ENCODE results near the gene PPP3CB. TPM values are rescaled to one million over a fixed set of nuclear protein-coding genes. Genes with fewer than 3 reads are reported as not detected.

The PPP3CB gene
- total RNA-seq, 3 donors from 2014 or later (not counting 1 experiment from before 2014, with no cell fraction given), result 38.7 to 49.9 (median 41.2) TPM

- Histone ChIP-seq H3K27me3 (ENCODE audit: control insufficient read depth, insufficient read depth, low read length) (no peaks in the 10 kb centered on the region), H3K4me1 (ENCODE audit: control insufficient read depth, insufficient read depth, low read length) (no peaks in the 10 kb centered on the region), H3K27ac (ENCODE audit: low read length) (no peak overlapping the region), H3K4me3 (ENCODE audit: low read length) (no peak overlapping the region), H3K36me3 (ENCODE audit: control insufficient read depth, insufficient read depth, low read length) (no peaks in the 10 kb centered on the region), H3K9me3 (ENCODE audit: control insufficient read depth, insufficient read depth, low read length) (no peaks in the 10 kb centered on the region)
- Mint-ChIP-seq H3K4me1 (no peaks in the 10 kb centered on the region), H3K4me3 (no peak overlapping the region), H3K36me3 (no peaks in the 10 kb centered on the region), H3K27ac (no peak overlapping the region), H3K27me3 (ENCODE audit: low read depth in 2 of 2) (no peaks in the 10 kb centered on the region), H3K9me3 (no peaks in the 10 kb centered on the region)
- ATAC-seq (no peak), DNase-seq (no peak)
- TF ChIP-seq CTCF (IDR thresholded peaks at IDR 0.05), result no peak
- WGBS (ENCODE audit: insufficient coverage), result 100% methylated on average over 1 of the region's 3 CpGs
- intact Hi-C loops (cut with micrococcal nuclease), result no loop called here
Observed at GRCh38 chr10:73519336-73519735, 23.5 kb upstream of the PPP3CB start.

GRCh38 chr10:73517166-73517888 is 21.5 kb upstream of the PPP3CB start:
- no peaks in the 10 kb centered on the region for H3K27me3 ChIP-seq (ENCODE audit: control insufficient read depth, insufficient read depth, low read length)
- H3K27me3 Mint-ChIP-seq (ENCODE audit: low read depth in 2 of 2), result no peaks in the 10 kb centered on the region
- H3K9me3 Mint-ChIP-seq, result no peaks in the 10 kb centered on the region
- H3K27ac ChIP-seq (ENCODE audit: low read length), result no peak overlapping the region
- no peak overlapping the region for H3K4me3 Mint-ChIP-seq
- no peaks in the 10 kb centered on the region for H3K9me3 ChIP-seq (ENCODE audit: control insufficient read depth, insufficient read depth, low read length)
- TF ChIP-seq CTCF (IDR thresholded peaks at IDR 0.05), result no peak
- no peaks in the 10 kb centered on the region for H3K4me1 ChIP-seq (ENCODE audit: control insufficient read depth, insufficient read depth, low read length)
- no peak overlapping the region for H3K27ac Mint-ChIP-seq
- H3K4me3 ChIP-seq (ENCODE audit: low read length), result no peak overlapping the region
- no peaks in the 10 kb centered on the region for H3K36me3 ChIP-seq (ENCODE audit: control insufficient read depth, insufficient read depth, low read length)
- ATAC-seq, result no peak
- 91% methylated on average over 4 of the region's 4 CpGs for WGBS (ENCODE audit: insufficient coverage)
- no peaks in the 10 kb centered on the region for H3K36me3 Mint-ChIP-seq
- DNase-seq, result no peak
- intact Hi-C loops (cut with micrococcal nuclease), result no loop called here
- H3K4me1 Mint-ChIP-seq, result no peaks in the 10 kb centered on the region

- H3K27me3 Mint-ChIP-seq (ENCODE audit: low read depth in 2 of 2), result no peaks in the 10 kb centered on the region
- Histone ChIP-seq H3K27me3 (ENCODE audit: control insufficient read depth, insufficient read depth, low read length) (no peaks in the 10 kb centered on the region), H3K9me3 (ENCODE audit: control insufficient read depth, insufficient read depth, low read length) (no peaks in the 10 kb centered on the region), H3K4me1 (ENCODE audit: control insufficient read depth, insufficient read depth, low read length) (peaks cover 6% of the 10 kb centered on the region), H3K4me3 (ENCODE audit: low read length) (no peak overlapping the region), H3K27ac (ENCODE audit: low read length) (no peak overlapping the region), H3K36me3 (ENCODE audit: control insufficient read depth, insufficient read depth, low read length) (no peaks in the 10 kb centered on the region)
- no peak overlapping the region for H3K27ac Mint-ChIP-seq
- no peak for TF ChIP-seq CTCF (IDR thresholded peaks at IDR 0.05)
- intact Hi-C loops (cut with micrococcal nuclease), result no loop called here
- H3K36me3 Mint-ChIP-seq, result no peaks in the 10 kb centered on the region
- no peak for ATAC-seq
- no peak for DNase-seq
- no peaks in the 10 kb centered on the region for H3K4me1 Mint-ChIP-seq
- no peak overlapping the region for H3K4me3 Mint-ChIP-seq
- 94% methylated on average over 2 of the region's 4 CpGs for WGBS (ENCODE audit: insufficient coverage)
- H3K9me3 Mint-ChIP-seq, result no peaks in the 10 kb centered on the region
Observed at GRCh38 chr10:73512207-73512743, 16.5 kb upstream of the PPP3CB start.

Data from natural killer cell (primary cell).